H1 (cell line): Measurements from ENCODE around the gene RNASE11. TPM values are rescaled to one million over a fixed set of nuclear protein-coding genes. Genes with fewer than 3 reads are reported as not detected.

ENCODE experiments used
- ASH2L ChIP-seq: fragments of 200-600, 300-600 bp; sonication (generic); IDR thresholded peaks from one replicate; pipeline ENCODE4 v1.7.1; 2017; ENCODE audit warnings: low read length
- CHD7 ChIP-seq: fragments of 300-600 bp; sonication (generic); IDR thresholded peaks from 2 replicates; pipeline ENCODE4 v1.7.1; 2012; ENCODE audit warnings: low read length, moderate library complexity, mild to moderate bottlenecking, inconsistent platforms; ENCODE audit not compliant: insufficient replicate concordance
- EGR1 ChIP-seq: IDR thresholded peaks from 2 replicates; pipeline ENCODE4 v1.6.1; 2011; ENCODE audit warnings: low read depth, low read length, borderline replicate concordance
- KDM5A ChIP-seq: fragments of 200-600 bp; IDR thresholded peaks from 2 replicates; pipeline ENCODE4 v1.7.1; 2012; ENCODE audit warnings: mild to moderate bottlenecking, low read length, inconsistent platforms, mixed read lengths
- PHF8 ChIP-seq: fragments of 200-600 bp; sonication (generic); conservative IDR thresholded peaks from 2 replicates; pipeline ENCODE4 v1.7.1; 2012; ENCODE audit warnings: low read depth, mild to moderate bottlenecking, inconsistent platforms, low read length, moderate library complexity
- POLR2A ChIP-seq, 2 experiments: IDR thresholded peaks; 1 replicate in 1 of 2; 2 replicates in 1 of 2; pipeline ENCODE4 v1.6.1; 2011; ENCODE audit warnings: low read depth in 2 of 2, low read length in 2 of 2, mild to moderate bottlenecking in 2 of 2; ENCODE audit errors: control extremely low read depth in 1 of 2
- SAP30 ChIP-seq: fragments of 300-600 bp; sonication (generic); IDR thresholded peaks from 2 replicates; pipeline ENCODE4 v1.7.1; 2012; ENCODE audit warnings: low read length, moderate library complexity, mild to moderate bottlenecking, inconsistent platforms; ENCODE audit not compliant: insufficient read depth, insufficient replicate concordance
- SIRT6 ChIP-seq: IDR thresholded peaks from one replicate; pipeline ENCODE4 v1.7.1; 2012; ENCODE audit warnings: low read length, inconsistent platforms
- TCF12 ChIP-seq: IDR thresholded peaks from 2 replicates; pipeline ENCODE4 v1.6.1; 2011; ENCODE audit warnings: low read depth, mild to moderate bottlenecking, low read length
- polyA plus RNA-seq, 7 experiments: library from polyadenylated mRNA; depleted of rRNA in 3 of 7; stranded (reverse) in 5 of 7; unstranded in 2 of 7; fragments of >200 nt in 5 of 7; fragments of 200-250 nt in 2 of 7; gene quantifications; 1 replicate in 5 of 7; 2 replicates in 1 of 7; 4 replicates in 1 of 7; pipeline versions ENCODE4 v1.2.1 to v1.2.3, GENCODE V29; 2011 to 2013; ENCODE audit warnings: missing spikeins in 2 of 7, mixed read lengths in 2 of 7
- total RNA-seq: library from RNA; stranded (reverse); fragmentation: NEBNext Ultra II Directional; extraction: Animal tissue kit (Norgen Biotek cat#: 25700); gene quantifications from 2 replicates; pipeline ENCODE4 v1.2.1, GENCODE V29; 2021

The RNASE11 gene
- total and polyA plus RNA-seq, 2 of the 8 experiments (the other 6 are each of a cell fraction or from before 2014, with no cell fraction given): not detected

GRCh38 chr14:20569066-20569465 lies 18.7 kb downstream of the RNASE11 start (continued):
- TF ChIP-seq CHD7 (no peak), TCF12 (no peak), EGR1 (no peak), ASH2L (no peak), PHF8 (no peak), SIRT6 (no peak), POLR2A (IDR thresholded peaks at IDR 0.05; ENCODE audit: control extremely low read depth in 1 of 2, low read depth in 2 of 2, low read length in 2 of 2) (no peak), KDM5A (no peak), SAP30 (no peak)
